ENCODE measurements around the gene TBX6.

Gene TBX6

DNA sequence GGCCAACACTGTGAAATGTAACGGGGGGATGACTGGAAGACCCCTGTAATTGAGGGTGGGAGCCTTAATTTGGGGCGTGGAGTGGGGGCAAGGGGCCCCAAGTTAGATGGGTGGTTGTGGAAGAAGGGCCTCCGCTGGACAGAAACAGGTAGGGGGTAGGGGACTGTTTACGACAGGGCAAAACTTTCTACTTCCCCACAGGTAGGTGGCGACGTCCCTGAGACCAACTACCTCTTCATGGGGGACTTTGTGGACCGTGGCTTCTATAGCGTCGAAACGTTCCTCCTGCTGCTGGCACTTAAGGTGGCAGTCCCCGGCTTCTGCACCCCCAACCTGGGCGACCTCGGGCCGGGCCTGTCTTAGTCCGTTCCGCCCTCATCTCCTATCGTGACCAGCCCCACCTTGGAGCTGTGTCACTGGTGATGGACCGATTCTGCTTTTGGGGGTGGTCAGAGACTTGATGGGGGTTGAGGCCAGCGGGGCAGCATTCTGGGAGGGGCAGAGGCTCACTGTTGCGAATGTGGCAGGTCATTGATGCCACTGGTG lies 9.1 kb downstream of the TBX6 start:
- TF ChIP-seq, protein P1, sequence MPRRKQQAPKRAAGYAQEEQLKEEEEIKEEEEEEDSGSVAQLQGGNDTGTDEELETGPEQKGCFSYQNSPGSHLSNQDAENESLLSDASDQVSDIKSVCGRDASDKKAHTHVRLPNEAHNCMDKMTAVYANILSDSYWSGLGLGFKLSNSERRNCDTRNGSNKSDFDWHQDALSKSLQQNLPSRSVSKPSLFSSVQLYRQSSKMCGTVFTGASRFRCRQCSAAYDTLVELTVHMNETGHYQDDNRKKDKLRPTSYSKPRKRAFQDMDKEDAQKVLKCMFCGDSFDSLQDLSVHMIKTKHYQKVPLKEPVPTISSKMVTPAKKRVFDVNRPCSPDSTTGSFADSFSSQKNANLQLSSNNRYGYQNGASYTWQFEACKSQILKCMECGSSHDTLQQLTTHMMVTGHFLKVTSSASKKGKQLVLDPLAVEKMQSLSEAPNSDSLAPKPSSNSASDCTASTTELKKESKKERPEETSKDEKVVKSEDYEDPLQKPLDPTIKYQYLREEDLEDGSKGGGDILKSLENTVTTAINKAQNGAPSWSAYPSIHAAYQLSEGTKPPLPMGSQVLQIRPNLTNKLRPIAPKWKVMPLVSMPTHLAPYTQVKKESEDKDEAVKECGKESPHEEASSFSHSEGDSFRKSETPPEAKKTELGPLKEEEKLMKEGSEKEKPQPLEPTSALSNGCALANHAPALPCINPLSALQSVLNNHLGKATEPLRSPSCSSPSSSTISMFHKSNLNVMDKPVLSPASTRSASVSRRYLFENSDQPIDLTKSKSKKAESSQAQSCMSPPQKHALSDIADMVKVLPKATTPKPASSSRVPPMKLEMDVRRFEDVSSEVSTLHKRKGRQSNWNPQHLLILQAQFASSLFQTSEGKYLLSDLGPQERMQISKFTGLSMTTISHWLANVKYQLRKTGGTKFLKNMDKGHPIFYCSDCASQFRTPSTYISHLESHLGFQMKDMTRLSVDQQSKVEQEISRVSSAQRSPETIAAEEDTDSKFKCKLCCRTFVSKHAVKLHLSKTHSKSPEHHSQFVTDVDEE (CRISPR knock-in tag; IDR thresholded peaks at IDR 0.05), result no peak
- no peak for TF ChIP-seq ARNTL (CRISPR knock-in tag; IDR thresholded peaks at IDR 0.05; ENCODE audit: borderline replicate concordance, low read depth)
- no peak for ATAC-seq

DNA sequence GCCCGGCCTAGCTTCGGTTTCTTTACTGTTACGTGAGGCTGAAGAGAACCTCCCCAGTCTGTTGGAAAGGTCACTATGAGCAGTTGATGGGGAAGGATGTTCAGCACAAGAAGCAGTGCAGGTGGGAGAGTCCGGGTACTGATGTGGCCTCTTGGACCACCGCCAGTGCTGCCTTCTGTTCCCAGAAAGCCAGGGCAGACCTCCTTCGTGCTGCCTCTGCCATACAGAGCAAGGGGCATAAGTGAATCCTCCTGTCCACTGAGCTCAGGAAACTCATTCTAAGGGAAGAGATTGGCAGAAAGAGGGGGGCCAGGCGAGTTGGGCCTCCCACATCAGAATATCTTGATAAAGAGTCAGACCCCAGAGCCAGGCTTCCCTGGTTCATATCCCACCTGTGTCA lies 12.2 kb downstream of the TBX6 start:
- no peak for TF ChIP-seq TOX (CRISPR knock-in tag; IDR thresholded peaks at IDR 0.05; ENCODE audit: borderline replicate concordance)
- TF ChIP-seq ESRRG (CRISPR knock-in tag; IDR thresholded peaks at IDR 0.05), result no peak
- TF ChIP-seq ZNF565 (CRISPR knock-in tag; conservative IDR thresholded peaks at IDR 0.05; ENCODE audit: low read depth), result no peak
- no peak for TF ChIP-seq ZFP30 (CRISPR knock-in tag; IDR thresholded peaks at IDR 0.05)
- no peak for TF ChIP-seq BACH2 (CRISPR knock-in tag; IDR thresholded peaks at IDR 0.05; ENCODE audit: borderline replicate concordance)
- no peak for TF ChIP-seq ISL1 (CRISPR knock-in tag; IDR thresholded peaks at IDR 0.05)
- no peak for TF ChIP-seq TCF4 (CRISPR knock-in tag; IDR thresholded peaks at IDR 0.05; ENCODE audit: borderline replicate concordance)
- no peak for TF ChIP-seq OSR1 (CRISPR knock-in tag; IDR thresholded peaks at IDR 0.05)
- no peak for TF ChIP-seq ZC3H10 (CRISPR knock-in tag; IDR thresholded peaks at IDR 0.05)
- TF ChIP-seq CSDC2 (CRISPR knock-in tag; IDR thresholded peaks at IDR 0.05), result no peak
- TF ChIP-seq SNAI2 (CRISPR knock-in tag; IDR thresholded peaks at IDR 0.05), result no peak
- no peak for TF ChIP-seq PPARA (CRISPR knock-in tag; IDR thresholded peaks at IDR 0.05; ENCODE audit: borderline replicate concordance)
- TF ChIP-seq, protein P2, sequence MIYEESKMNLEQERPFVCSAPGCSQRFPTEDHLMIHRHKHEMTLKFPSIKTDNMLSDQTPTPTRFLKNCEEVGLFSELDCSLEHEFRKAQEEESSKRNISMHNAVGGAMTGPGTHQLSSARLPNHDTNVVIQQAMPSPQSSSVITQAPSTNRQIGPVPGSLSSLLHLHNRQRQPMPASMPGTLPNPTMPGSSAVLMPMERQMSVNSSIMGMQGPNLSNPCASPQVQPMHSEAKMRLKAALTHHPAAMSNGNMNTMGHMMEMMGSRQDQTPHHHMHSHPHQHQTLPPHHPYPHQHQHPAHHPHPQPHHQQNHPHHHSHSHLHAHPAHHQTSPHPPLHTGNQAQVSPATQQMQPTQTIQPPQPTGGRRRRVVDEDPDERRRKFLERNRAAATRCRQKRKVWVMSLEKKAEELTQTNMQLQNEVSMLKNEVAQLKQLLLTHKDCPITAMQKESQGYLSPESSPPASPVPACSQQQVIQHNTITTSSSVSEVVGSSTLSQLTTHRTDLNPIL (CRISPR knock-in tag; IDR thresholded peaks at IDR 0.05; ENCODE audit: low read depth), result no peak
- TF ChIP-seq, protein P3, sequence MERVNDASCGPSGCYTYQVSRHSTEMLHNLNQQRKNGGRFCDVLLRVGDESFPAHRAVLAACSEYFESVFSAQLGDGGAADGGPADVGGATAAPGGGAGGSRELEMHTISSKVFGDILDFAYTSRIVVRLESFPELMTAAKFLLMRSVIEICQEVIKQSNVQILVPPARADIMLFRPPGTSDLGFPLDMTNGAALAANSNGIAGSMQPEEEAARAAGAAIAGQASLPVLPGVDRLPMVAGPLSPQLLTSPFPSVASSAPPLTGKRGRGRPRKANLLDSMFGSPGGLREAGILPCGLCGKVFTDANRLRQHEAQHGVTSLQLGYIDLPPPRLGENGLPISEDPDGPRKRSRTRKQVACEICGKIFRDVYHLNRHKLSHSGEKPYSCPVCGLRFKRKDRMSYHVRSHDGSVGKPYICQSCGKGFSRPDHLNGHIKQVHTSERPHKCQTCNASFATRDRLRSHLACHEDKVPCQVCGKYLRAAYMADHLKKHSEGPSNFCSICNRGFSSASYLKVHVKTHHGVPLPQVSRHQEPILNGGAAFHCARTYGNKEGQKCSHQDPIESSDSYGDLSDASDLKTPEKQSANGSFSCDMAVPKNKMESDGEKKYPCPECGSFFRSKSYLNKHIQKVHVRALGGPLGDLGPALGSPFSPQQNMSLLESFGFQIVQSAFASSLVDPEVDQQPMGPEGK (CRISPR knock-in tag; IDR thresholded peaks at IDR 0.05; ENCODE audit: borderline replicate concordance), result no peak
- TF ChIP-seq GLIS3 (CRISPR knock-in tag; IDR thresholded peaks at IDR 0.05), result no peak
- no peak for TF ChIP-seq ARNTL (CRISPR knock-in tag; IDR thresholded peaks at IDR 0.05; ENCODE audit: borderline replicate concordance, low read depth)
- TF ChIP-seq, protein P4, sequence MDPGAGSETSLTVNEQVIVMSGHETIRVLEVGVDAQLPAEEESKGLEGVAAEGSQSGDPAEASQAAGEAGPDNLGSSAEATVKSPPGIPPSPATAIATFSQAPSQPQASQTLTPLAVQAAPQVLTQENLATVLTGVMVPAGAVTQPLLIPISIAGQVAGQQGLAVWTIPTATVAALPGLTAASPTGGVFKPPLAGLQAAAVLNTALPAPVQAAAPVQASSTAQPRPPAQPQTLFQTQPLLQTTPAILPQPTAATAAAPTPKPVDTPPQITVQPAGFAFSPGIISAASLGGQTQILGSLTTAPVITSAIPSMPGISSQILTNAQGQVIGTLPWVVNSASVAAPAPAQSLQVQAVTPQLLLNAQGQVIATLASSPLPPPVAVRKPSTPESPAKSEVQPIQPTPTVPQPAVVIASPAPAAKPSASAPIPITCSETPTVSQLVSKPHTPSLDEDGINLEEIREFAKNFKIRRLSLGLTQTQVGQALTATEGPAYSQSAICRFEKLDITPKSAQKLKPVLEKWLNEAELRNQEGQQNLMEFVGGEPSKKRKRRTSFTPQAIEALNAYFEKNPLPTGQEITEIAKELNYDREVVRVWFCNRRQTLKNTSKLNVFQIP (CRISPR knock-in tag; IDR thresholded peaks at IDR 0.05; ENCODE audit: borderline replicate concordance, low read depth), result no peak
- no peak for TF ChIP-seq RARB (CRISPR knock-in tag; IDR thresholded peaks at IDR 0.05)
- ATAC-seq, result no peak

DNA sequence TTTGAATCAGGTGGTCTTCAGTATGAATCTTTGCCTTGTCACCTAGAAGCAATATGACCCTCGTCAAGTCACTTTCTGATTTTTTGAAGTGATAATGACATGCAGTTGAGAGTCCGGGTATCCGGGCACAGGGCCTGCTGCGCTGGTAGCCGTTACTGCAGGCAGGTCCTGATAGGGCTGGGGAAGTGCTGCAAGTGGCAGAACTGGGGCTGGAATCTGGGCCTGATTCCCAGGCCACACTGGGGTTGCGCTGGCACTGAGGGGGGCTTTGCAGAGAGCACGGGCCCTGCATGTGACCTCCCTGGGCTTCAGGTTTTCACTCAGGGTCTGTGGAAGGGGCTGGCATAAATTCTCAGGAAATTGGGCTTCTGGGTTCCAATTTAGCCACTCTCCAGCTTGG lies 13.0 kb downstream of the TBX6 start:
- TF ChIP-seq SNAI2 (CRISPR knock-in tag; IDR thresholded peaks at IDR 0.05) (no peak), ZC3H10 (CRISPR knock-in tag; IDR thresholded peaks at IDR 0.05) (no peak), OSR1 (CRISPR knock-in tag; IDR thresholded peaks at IDR 0.05) (no peak), ZNF565 (CRISPR knock-in tag; conservative IDR thresholded peaks at IDR 0.05; ENCODE audit: low read depth) (no peak), ZFP30 (CRISPR knock-in tag; IDR thresholded peaks at IDR 0.05) (no peak)
- ATAC-seq, result no peak

DNA sequence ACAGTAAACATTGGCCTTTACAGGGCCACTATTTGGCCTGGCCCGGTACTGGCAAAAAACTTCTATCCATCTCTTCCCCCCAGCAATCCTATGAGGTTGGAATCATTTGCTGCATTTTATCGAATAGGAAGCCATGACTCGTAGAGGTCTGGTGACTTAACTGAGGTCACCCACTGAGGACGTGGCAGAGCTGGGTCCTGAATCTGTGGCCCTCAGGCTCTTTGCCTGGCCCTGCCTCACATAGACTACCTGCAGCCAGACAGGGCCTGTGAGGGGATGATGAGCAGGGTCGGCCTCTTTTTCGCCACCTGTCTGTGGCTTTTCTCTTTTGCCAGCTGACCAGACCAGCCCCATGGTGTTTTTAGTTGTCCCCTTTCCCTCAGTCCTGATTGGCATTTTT lies 14.1 kb downstream of the TBX6 start:
- TF ChIP-seq, protein P5, sequence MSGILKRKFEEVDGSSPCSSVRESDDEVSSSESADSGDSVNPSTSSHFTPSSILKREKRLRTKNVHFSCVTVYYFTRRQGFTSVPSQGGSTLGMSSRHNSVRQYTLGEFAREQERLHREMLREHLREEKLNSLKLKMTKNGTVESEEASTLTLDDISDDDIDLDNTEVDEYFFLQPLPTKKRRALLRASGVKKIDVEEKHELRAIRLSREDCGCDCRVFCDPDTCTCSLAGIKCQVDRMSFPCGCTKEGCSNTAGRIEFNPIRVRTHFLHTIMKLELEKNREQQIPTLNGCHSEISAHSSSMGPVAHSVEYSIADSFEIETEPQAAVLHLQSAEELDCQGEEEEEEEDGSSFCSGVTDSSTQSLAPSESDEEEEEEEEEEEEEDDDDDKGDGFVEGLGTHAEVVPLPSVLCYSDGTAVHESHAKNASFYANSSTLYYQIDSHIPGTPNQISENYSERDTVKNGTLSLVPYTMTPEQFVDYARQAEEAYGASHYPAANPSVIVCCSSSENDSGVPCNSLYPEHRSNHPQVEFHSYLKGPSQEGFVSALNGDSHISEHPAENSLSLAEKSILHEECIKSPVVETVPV (CRISPR knock-in tag; IDR thresholded peaks at IDR 0.05), result no peak
- no peak for TF ChIP-seq TOX (CRISPR knock-in tag; IDR thresholded peaks at IDR 0.05; ENCODE audit: borderline replicate concordance)
- TF ChIP-seq RARB (CRISPR knock-in tag; IDR thresholded peaks at IDR 0.05), result no peak
- TF ChIP-seq, protein P4 (CRISPR knock-in tag; IDR thresholded peaks at IDR 0.05; ENCODE audit: borderline replicate concordance, low read depth), result no peak
- TF ChIP-seq TCF4 (CRISPR knock-in tag; IDR thresholded peaks at IDR 0.05; ENCODE audit: borderline replicate concordance), result no peak
- no peak for TF ChIP-seq ZNF70 (CRISPR knock-in tag; IDR thresholded peaks at IDR 0.05)
- no peak for TF ChIP-seq ZFP3 (CRISPR knock-in tag; IDR thresholded peaks at IDR 0.05)
- TF ChIP-seq BACH2 (CRISPR knock-in tag; IDR thresholded peaks at IDR 0.05; ENCODE audit: borderline replicate concordance), result no peak
- no peak for TF ChIP-seq PPARA (CRISPR knock-in tag; IDR thresholded peaks at IDR 0.05; ENCODE audit: borderline replicate concordance)
- no peak for TF ChIP-seq ISL1 (CRISPR knock-in tag; IDR thresholded peaks at IDR 0.05)
- TF ChIP-seq SNAI2 (CRISPR knock-in tag; IDR thresholded peaks at IDR 0.05), result no peak
- TF ChIP-seq ZC3H10 (CRISPR knock-in tag; IDR thresholded peaks at IDR 0.05), result no peak
- ATAC-seq, result no peak
